ENCODE measurements around the gene SLC16A10. TPM values are rescaled to one million over a fixed set of nuclear protein-coding genes. Genes with fewer than 3 reads are reported as not detected.

Gene SLC16A10
- total and polyA plus RNA-seq, 2 donors from 2014 or later: 3.7 to 5.9 TPM

DNA sequence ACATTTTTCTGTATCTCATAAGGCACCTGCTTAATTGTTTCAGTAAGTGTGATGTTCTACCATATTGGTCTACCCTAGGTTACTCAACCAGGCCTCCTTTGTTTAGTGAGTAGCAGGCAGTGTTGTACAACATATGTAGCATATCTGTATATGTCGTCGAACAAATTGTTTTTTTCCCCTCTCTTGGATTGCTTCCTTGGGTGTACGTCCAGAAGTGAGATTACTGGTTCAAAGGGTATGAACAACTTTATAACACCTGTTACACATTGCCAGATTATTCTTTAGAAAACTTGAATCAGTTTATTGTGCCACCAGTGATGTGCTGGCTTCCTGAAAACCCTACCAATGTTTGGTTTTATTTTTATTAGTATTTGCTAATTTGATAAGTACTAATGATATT lies 14.7 kb downstream of the SLC16A10 start:
- Histone ChIP-seq H3K9me3 (ENCODE audit: control insufficient read depth in 2 of 3, insufficient read depth in 1 of 3, low read length in 3 of 3) (no peaks in the 10 kb centered on the region), H3K4me1 (ENCODE audit: control insufficient read depth in 2 of 3, insufficient read depth in 2 of 3, low read depth in 1 of 3, low read length in 3 of 3) (peaks cover 0 to 6% (median 0%) of the 10 kb centered on the region in 3 donors), H3K27me3 (ENCODE audit: control insufficient read depth, insufficient read depth, low read length) (no peaks in the 10 kb centered on the region), H3K9ac (ENCODE audit: low read length in 3 of 3) (no peak overlapping the region), H3K27ac (ENCODE audit: low read depth in 2 of 2, low read length in 2 of 2) (no peak overlapping the region), H3K4me3 (ENCODE audit: low read length in 3 of 3) (no peak overlapping the region), H3K36me3 (ENCODE audit: control insufficient read depth in 2 of 3, insufficient read depth in 3 of 3, low read length in 3 of 3) (no peaks in the 10 kb centered on the region)
- DNase-seq (no peak), FAIRE-seq (no peak)
- TF ChIP-seq, protein P1, sequence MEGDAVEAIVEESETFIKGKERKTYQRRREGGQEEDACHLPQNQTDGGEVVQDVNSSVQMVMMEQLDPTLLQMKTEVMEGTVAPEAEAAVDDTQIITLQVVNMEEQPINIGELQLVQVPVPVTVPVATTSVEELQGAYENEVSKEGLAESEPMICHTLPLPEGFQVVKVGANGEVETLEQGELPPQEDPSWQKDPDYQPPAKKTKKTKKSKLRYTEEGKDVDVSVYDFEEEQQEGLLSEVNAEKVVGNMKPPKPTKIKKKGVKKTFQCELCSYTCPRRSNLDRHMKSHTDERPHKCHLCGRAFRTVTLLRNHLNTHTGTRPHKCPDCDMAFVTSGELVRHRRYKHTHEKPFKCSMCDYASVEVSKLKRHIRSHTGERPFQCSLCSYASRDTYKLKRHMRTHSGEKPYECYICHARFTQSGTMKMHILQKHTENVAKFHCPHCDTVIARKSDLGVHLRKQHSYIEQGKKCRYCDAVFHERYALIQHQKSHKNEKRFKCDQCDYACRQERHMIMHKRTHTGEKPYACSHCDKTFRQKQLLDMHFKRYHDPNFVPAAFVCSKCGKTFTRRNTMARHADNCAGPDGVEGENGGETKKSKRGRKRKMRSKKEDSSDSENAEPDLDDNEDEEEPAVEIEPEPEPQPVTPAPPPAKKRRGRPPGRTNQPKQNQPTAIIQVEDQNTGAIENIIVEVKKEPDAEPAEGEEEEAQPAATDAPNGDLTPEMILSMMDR (IDR thresholded peaks at IDR 0.05; ENCODE audit: borderline replicate concordance, extremely low read depth, insufficient read depth): no peak
- intact Hi-C loops (cut with DNase I): no loop called here

DNA sequence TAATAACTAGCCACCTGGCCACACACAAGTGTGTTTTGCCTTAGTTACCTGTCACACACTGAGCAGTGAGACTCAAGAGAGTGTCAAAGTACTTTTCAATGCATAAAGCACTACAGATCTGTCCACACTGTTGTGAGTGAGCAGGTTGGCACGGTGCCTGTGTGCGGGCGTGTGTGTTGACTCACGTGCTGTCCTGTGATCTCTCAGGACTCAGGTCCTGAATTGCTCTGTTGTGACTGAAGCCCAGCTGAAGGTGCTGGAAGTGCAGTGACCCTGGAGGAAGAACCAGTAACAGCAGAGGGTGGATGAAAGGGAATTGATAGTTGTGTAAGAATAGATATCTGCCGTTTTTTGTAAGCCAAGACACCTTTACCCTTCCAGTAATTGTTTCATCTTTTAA lies 18.3 kb downstream of the SLC16A10 start:
- Histone ChIP-seq H3K27me3 (ENCODE audit: control insufficient read depth, insufficient read depth, low read length) (no peaks in the 10 kb centered on the region), H3K27ac (ENCODE audit: low read depth in 2 of 2, low read length in 2 of 2) (peak overlapping the region in 1 of 2 donors; percentile 74), H3K4me3 (ENCODE audit: low read length in 3 of 3) (no peak overlapping the region), H3K4me1 (ENCODE audit: control insufficient read depth in 2 of 3, insufficient read depth in 2 of 3, low read depth in 1 of 3, low read length in 3 of 3) (peaks cover 0 to 6% (median 0%) of the 10 kb centered on the region in 3 donors), H3K9ac (ENCODE audit: low read length in 3 of 3) (no peak overlapping the region), H3K36me3 (ENCODE audit: control insufficient read depth in 2 of 3, insufficient read depth in 3 of 3, low read length in 3 of 3) (no peaks in the 10 kb centered on the region), H3K9me3 (ENCODE audit: control insufficient read depth in 2 of 3, insufficient read depth in 1 of 3, low read length in 3 of 3) (peaks cover 0 to 4% (median 0%) of the 10 kb centered on the region in 3 donors)
- TF ChIP-seq, protein P1 (IDR thresholded peaks at IDR 0.05; ENCODE audit: borderline replicate concordance, extremely low read depth, insufficient read depth): peak; percentile 5
- DNase-seq (peak in 2 of 5 donors; percentile 55 to 82), FAIRE-seq (no peak)
- intact Hi-C loops (cut with DNase I): no loop called here

DNA sequence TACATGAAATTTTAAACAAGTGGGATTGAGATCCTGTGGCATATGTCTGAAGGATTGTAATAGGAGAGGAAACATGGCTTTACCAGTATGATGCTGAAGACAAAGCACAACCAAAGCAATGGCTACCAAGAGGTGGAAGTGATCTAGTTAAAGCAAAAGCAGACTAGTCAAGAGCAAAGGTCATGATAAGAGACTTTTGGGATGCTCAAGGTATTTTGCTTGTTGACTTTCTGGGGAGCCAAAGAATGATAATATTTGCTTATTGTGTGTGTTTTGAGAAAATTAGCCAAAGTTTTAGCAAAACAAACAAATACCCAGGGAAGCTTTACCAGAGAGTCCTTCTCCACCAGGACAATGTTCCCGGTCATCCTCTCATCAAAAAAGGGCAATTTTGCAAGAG lies 20.3 kb downstream of the SLC16A10 start:
- Histone ChIP-seq H3K27me3 (ENCODE audit: control insufficient read depth, insufficient read depth, low read length) (no peaks in the 10 kb centered on the region), H3K27ac (ENCODE audit: low read depth in 2 of 2, low read length in 2 of 2) (no peak overlapping the region), H3K36me3 (ENCODE audit: control insufficient read depth in 2 of 3, insufficient read depth in 3 of 3, low read length in 3 of 3) (no peaks in the 10 kb centered on the region), H3K9ac (ENCODE audit: low read length in 3 of 3) (no peak overlapping the region), H3K9me3 (ENCODE audit: control insufficient read depth in 2 of 3, insufficient read depth in 1 of 3, low read length in 3 of 3) (peaks cover 0 to 4% (median 0%) of the 10 kb centered on the region in 3 donors), H3K4me3 (ENCODE audit: low read length in 3 of 3) (no peak overlapping the region), H3K4me1 (ENCODE audit: control insufficient read depth in 2 of 3, insufficient read depth in 2 of 3, low read depth in 1 of 3, low read length in 3 of 3) (peaks cover 0 to 6% (median 0%) of the 10 kb centered on the region in 3 donors)
- intact Hi-C loops (cut with DNase I): no loop called here
- DNase-seq (no peak), FAIRE-seq (no peak)
- TF ChIP-seq, protein P1 (IDR thresholded peaks at IDR 0.05; ENCODE audit: borderline replicate concordance, extremely low read depth, insufficient read depth): no peak

DNA sequence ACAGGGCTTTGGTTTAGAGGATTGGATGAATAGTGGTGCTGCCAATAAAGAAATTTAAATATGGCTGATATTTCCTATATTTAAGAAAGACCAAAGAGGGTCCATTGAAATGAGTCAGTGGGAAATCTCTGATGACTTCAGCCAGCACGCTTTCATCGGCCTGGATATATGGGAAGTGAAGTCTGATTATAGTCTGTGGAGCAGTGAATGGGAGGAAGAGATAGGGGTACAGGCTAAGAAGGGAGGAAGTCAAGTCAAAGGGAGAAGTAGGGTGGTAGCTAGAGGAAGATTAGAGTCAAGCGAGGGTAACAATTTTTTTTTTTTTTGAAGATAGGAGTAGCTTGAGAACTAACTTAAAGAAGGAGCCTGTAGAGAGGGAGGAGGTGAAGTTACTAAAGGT lies 22.7 kb downstream of the SLC16A10 start:
- Histone ChIP-seq H3K9ac (ENCODE audit: low read length in 3 of 3) (no peak overlapping the region), H3K27me3 (ENCODE audit: control insufficient read depth, insufficient read depth, low read length) (no peaks in the 10 kb centered on the region), H3K27ac (ENCODE audit: low read depth in 2 of 2, low read length in 2 of 2) (no peak overlapping the region), H3K36me3 (ENCODE audit: control insufficient read depth in 2 of 3, insufficient read depth in 3 of 3, low read length in 3 of 3) (no peaks in the 10 kb centered on the region), H3K4me3 (ENCODE audit: low read length in 3 of 3) (no peak overlapping the region), H3K4me1 (ENCODE audit: control insufficient read depth in 2 of 3, insufficient read depth in 2 of 3, low read depth in 1 of 3, low read length in 3 of 3) (peaks cover 0 to 8% (median 8%) of the 10 kb centered on the region in 3 donors), H3K9me3 (ENCODE audit: control insufficient read depth in 2 of 3, insufficient read depth in 1 of 3, low read length in 3 of 3) (peaks cover 0 to 4% (median 0%) of the 10 kb centered on the region in 3 donors)
- DNase-seq: no peak
- no peak for FAIRE-seq
- intact Hi-C loops (cut with DNase I): no loop called here
- TF ChIP-seq, protein P1 (IDR thresholded peaks at IDR 0.05; ENCODE audit: borderline replicate concordance, extremely low read depth, insufficient read depth): no peak
